Heart left ventricle (tissue), 16 donors: ENCODE results near the gene RAI1. TPM values are rescaled to one million over a fixed set of nuclear protein-coding genes. Genes with fewer than 3 reads are reported as not detected.

Experiments used
- ATAC-seq, 4 donors: fragments of 200-7000 bp; cut with Tn5 transposase; one replicate each; pipeline ENCODE4 v1.9.1; 2020 to 2022; ENCODE audit warnings: moderate library complexity in 4 of 4, mild to moderate bottlenecking in 3 of 4, moderate number of reproducible peaks in 1 of 4
- DNase-seq, 5 donors: peaks; one replicate each; pipeline ENCODE4 v3.0.0-alpha.2; 2020
- H3K27ac ChIP-seq, 12 donors: fragments of 200-600 bp; sonication (generic) in 4 of 12; one replicate each; pipeline versions ENCODE4 v1.5.0 to v1.8.0; 2016 to 2022; ENCODE audit warnings: mild to moderate bottlenecking in 2 of 12
- H3K27me3 ChIP-seq, 9 donors: fragments of 200-600 bp; sonication (generic) in 2 of 9; one replicate each; pipeline versions ENCODE4 v1.5.1 to v1.8.0; 2016 to 2022; ENCODE audit warnings: mild to moderate bottlenecking in 3 of 9
- H3K36me3 ChIP-seq, 9 donors: fragments of 200-600 bp; sonication (generic) in 2 of 9; one replicate each; pipeline versions ENCODE4 v1.5.0 to v1.8.0; 2018 to 2022; ENCODE audit warnings: mild to moderate bottlenecking in 2 of 9
- H3K4me1 ChIP-seq, 12 donors: fragments of 200-600 bp; sonication (generic) in 4 of 12; one replicate each; pipeline versions ENCODE4 v1.5.0 to v1.8.0; 2016 to 2022; ENCODE audit warnings: mild to moderate bottlenecking in 3 of 12
- H3K4me3 ChIP-seq, 12 donors: fragments of 200-600 bp; sonication (generic) in 4 of 12; one replicate each; pipeline versions ENCODE4 v1.5.0 to v1.8.0; 2017 to 2022; ENCODE audit warnings: mild to moderate bottlenecking in 9 of 12, moderate library complexity in 4 of 12
- H3K9me3 ChIP-seq, 12 donors: fragments of 200-600 bp; sonication (generic) in 4 of 12; one replicate each; pipeline versions ENCODE4 v1.5.0 to v1.8.0; 2016 to 2022; ENCODE audit warnings: mild to moderate bottlenecking in 1 of 12
- CTCF ChIP-seq, 12 donors: fragments of 200-600 bp; sonication (generic) in 4 of 12; IDR thresholded peaks; one replicate each; pipeline versions ENCODE4 v1.5.0 to v1.8.0; 2018 to 2022; ENCODE audit warnings: antibody characterized with exemption in 12 of 12, mild to moderate bottlenecking in 5 of 12
- POLR2A ChIP-seq, 2 donors: fragments of 450-650 bp; IDR thresholded peaks; one replicate each; pipeline ENCODE4 v1.6.1; 2017; ENCODE audit warnings: antibody characterized with exemption in 2 of 2, mild to moderate bottlenecking in 2 of 2, moderate library complexity in 2 of 2
- WGBS, 4 donors: extraction: QIAGEN DNeasy Blood & Tissue Kit in 2 of 4; methylation state at CpG; one replicate each; pipeline versions ENCODE4 v1.1.5 to v1.1.7; 2013 to 2018; 5-methylcytosine and 5-hydroxymethylcytosine counted together
- intact Hi-C, 10 donors: fragments of 100-400 bp; cut with DNase I; formaldehyde crosslinking; loops; one replicate each; pipeline versions ENCODE4 v1.11.1 to v1.14.2; 2022
- polyA plus RNA-seq, 2 donors: library from polyadenylated mRNA; stranded (reverse); fragments of 200-250 nt; gene quantifications; one replicate each; pipeline ENCODE4 v1.2.3, GENCODE V29; 2013
- total RNA-seq, 9 donors: library from RNA; depleted of rRNA in 2 of 9; stranded (reverse); fragments of >200 nt in 2 of 9; fragmentation: NEBNext Ultra II Directional in 3 of 9; extraction: Animal tissue kit (Norgen Biotek cat#: 25700) in 3 of 9; gene quantifications; one replicate each; pipeline versions ENCODE4 v1.1.0 to v1.2.4, GENCODE V29; 2016 to 2023
- donor health status: ischemic (EF 13 %, LVEDD 7.1; RV severe dilation, severe dysfunction).
- donor health status: healthy with polysubstance abuse.
- donor health status: DM: no; HTN: yes; CAD: no.
- donor health status: DM: no; HTN: no; CAD: no.
- donor health status: ischemic (EF 25% LVEDD 6.9; RV normal size, moderate dysfunction).
- donor health status: ischemic (EF 25% LVEDD 5.7; RV mildly dilated, moderate dysfunction).
- donor health status: healthy.
- donor health status: DM: yes; HTN: yes; CAD: no.
- donor health status: ischemic (EF 35%, LVEDD 5.7; RV mildly dilated, moderate dysfunction).
- donor health status: nonischemic (EF 11% LVEDD 7.7; RV severe dilation, severe dysfunction).
- donor health status: DM: yes; HTN: yes; CAD: no.
- donor health status: PGD.
- donor health status: ischemic (EF 29% LVEDD 5.4; RV normal size, mild dysfunction).
- donor health status: nonischemic (EF 23%, LVEDD 6.1; RV moderate dilation, normal function).

The RAI1 gene
- total and polyA plus RNA-seq, 11 donors: 15.1 to 37.2 (median 20.8) TPM

- Histone ChIP-seq H3K4me3 (no peak overlapping the region), H3K9me3 (no peaks in the 10 kb centered on the region), H3K4me1 (peaks cover 0 to 23% (median 4%) of the 10 kb centered on the region in 12 donors), H3K36me3 (no peaks in the 10 kb centered on the region), H3K27ac (no peak overlapping the region), H3K27me3 (no peaks in the 10 kb centered on the region)
- ATAC-seq: no peak
- DNase-seq: no peak
- WGBS, 4 donors: 79 to 92% (median 85%) methylated on average over 2 of the region's 2 CpGs
- intact Hi-C loops: no loop called here
- TF ChIP-seq POLR2A (IDR thresholded peaks at IDR 0.05) (no peak), CTCF (IDR thresholded peaks at IDR 0.05) (no peak)
Measured at GRCh38 chr17:17667231-17667630, 14.0 kb upstream of the RAI1 start.

- DNase-seq (no peak), ATAC-seq (no peak)
- WGBS, 4 donors: 85 to 90% (median 85%) methylated on average over 3 to 4 of the region's 4 CpGs
- H3K27me3 ChIP-seq: no peaks in the 10 kb centered on the region
- intact Hi-C loops: no loop called here
- H3K27ac ChIP-seq: no peak overlapping the region
- H3K4me3 ChIP-seq: no peak overlapping the region
- no peaks in the 10 kb centered on the region for H3K36me3 ChIP-seq
- H3K4me1 ChIP-seq: peaks cover 0 to 30% (median 11%) of the 10 kb centered on the region in 12 donors
- H3K9me3 ChIP-seq: no peaks in the 10 kb centered on the region
- TF ChIP-seq CTCF (IDR thresholded peaks at IDR 0.05): no peak
- no peak for TF ChIP-seq POLR2A (IDR thresholded peaks at IDR 0.05)
Measured at GRCh38 chr17:17667947-17668346, 13.3 kb upstream of the RAI1 start.

- no peak for ATAC-seq
- Histone ChIP-seq H3K27me3 (no peaks in the 10 kb centered on the region), H3K27ac (no peak overlapping the region), H3K4me1 (peaks cover 0 to 31% (median 12%) of the 10 kb centered on the region in 12 donors), H3K36me3 (no peaks in the 10 kb centered on the region), H3K4me3 (no peak overlapping the region), H3K9me3 (no peaks in the 10 kb centered on the region)
- DNase-seq: no peak
- intact Hi-C loops: no loop called here
- TF ChIP-seq CTCF (IDR thresholded peaks at IDR 0.05): no peak
- TF ChIP-seq POLR2A (IDR thresholded peaks at IDR 0.05): no peak
- 94 to 98% (median 96%) methylated on average over 3 of the region's 3 CpGs for WGBS, 4 donors
Measured at GRCh38 chr17:17668358-17668757, 12.9 kb upstream of the RAI1 start.

- peaks cover 0 to 28% (median 12%) of the 10 kb centered on the region in 12 donors for H3K4me1 ChIP-seq
- H3K27me3 ChIP-seq: no peaks in the 10 kb centered on the region
- ATAC-seq (no peak), DNase-seq (no peak)
- H3K9me3 ChIP-seq: no peaks in the 10 kb centered on the region
- TF ChIP-seq POLR2A (IDR thresholded peaks at IDR 0.05): no peak
- no peak for TF ChIP-seq CTCF (IDR thresholded peaks at IDR 0.05)
- WGBS, 4 donors: 80 to 85% (median 82%) methylated on average over 9 to 20 of the region's 20 CpGs
- H3K4me3 ChIP-seq: no peak overlapping the region
- H3K27ac ChIP-seq: no peak overlapping the region
- no peaks in the 10 kb centered on the region for H3K36me3 ChIP-seq
- intact Hi-C loops: no loop called here
Measured at GRCh38 chr17:17668775-17669579, 12.3 kb upstream of the RAI1 start.
